ENCODE data around the gene TOR1AIP2.
A peak's percentile ranks its signal among the peaks of the same experiment; 100 is the strongest.

DNA sequence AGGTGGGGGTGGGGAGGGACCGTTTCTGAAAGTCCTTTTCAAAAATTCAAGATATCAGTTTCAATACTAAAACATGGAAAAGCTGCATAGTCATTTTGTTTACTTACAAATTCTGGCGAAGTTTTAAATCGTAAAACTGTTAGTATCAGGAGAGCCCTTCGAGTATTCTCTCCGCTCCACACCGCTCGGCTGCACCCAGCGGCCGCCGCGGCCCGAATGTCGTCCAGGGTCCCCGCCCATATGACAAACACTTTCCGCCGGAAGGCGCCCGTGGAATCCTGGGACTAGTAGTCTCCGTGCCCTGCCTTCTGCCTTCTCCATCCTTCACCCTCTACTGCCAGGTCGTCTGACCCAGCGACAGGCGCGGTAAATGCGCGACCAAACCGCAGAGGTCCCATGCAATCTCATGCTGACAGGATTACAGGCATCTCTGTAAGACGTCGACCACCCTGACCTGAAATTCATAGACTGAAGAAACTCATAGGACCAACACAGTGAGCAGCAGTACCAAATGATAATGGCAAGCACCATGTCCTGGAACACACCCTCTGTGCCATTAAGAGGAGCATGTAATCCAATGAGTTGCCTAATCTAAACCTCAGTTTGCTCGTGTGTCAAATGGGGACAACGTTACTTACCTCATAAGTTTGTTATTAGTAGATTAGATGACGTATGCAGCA is at the start of gene TOR1AIP2:
- TF ChIP-seq, protein P1, sequence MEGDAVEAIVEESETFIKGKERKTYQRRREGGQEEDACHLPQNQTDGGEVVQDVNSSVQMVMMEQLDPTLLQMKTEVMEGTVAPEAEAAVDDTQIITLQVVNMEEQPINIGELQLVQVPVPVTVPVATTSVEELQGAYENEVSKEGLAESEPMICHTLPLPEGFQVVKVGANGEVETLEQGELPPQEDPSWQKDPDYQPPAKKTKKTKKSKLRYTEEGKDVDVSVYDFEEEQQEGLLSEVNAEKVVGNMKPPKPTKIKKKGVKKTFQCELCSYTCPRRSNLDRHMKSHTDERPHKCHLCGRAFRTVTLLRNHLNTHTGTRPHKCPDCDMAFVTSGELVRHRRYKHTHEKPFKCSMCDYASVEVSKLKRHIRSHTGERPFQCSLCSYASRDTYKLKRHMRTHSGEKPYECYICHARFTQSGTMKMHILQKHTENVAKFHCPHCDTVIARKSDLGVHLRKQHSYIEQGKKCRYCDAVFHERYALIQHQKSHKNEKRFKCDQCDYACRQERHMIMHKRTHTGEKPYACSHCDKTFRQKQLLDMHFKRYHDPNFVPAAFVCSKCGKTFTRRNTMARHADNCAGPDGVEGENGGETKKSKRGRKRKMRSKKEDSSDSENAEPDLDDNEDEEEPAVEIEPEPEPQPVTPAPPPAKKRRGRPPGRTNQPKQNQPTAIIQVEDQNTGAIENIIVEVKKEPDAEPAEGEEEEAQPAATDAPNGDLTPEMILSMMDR (IDR thresholded peaks at IDR 0.05) = peak in 2 of 3 donors; percentile 10 to 19
- TF ChIP-seq POLR2AphosphoS5 (IDR thresholded peaks at IDR 0.05) = peak; percentile 97 to 99 (median 98)
- TF ChIP-seq POLR2A (IDR thresholded peaks at IDR 0.05) = peak; percentile 96
